NCI-H146 treated with DMSO at 0.1 percent for 48 hours (cell line): ENCODE data around the gene LYZL6.

Experiments
- DNase-seq: peaks from one replicate; lab custom pipeline; 2025; ENCODE audit not compliant: unreplicated experiment; lab: John Stamatoyannopoulos, UW

The LYZL6 gene

DNA sequence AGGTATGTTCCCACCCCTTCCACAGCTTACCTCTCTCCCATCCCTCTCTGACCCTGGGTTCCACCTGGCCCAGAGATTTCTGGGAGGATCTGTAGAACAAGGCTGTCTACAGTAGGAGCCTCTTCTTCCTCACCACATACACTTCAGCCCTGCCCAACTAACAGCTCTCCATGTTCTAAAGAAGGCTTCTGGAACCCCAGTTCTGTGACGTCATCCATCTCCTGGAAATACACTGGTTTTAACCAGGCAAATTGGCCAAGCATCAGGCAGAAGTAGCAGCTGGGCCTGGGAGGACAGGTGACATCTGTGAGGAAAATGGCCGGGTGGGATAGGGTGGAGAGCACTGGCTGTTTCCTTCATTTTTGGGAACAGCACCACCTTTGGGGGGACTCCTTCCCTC lies at the start of gene LYZL6:
TSS of gene LYZL6 (minus strand) at position 177 of the 400 bp plus-strand sequence. CDS start 4,357 bp downstream, outside the sequence.
- DNase-seq: no peak

GRCh38 chr17:35991075-35991474 lies 47.6 kb upstream of the LYZL6 start:
- no peak for DNase-seq

DNA sequence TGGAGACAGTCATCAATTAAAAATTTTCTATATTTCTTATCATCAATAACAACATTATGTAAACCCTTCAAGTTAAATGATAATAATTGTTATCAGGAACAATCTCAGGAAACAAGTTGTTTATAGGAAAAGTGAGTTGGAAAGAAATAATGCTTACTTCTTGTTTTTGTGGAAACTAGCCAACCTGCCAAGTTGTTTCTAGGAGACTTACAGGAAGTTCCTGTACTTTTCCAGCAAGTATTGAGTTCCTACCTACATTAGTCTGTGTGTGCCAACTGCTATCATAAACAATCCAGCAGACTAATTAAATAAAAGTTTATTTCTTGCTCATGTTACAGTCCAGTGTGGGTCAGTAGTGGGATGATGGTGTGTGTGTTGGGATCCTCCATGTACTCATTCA lies 44.7 kb upstream of the LYZL6 start:
- DNase-seq: no peak

DNA sequence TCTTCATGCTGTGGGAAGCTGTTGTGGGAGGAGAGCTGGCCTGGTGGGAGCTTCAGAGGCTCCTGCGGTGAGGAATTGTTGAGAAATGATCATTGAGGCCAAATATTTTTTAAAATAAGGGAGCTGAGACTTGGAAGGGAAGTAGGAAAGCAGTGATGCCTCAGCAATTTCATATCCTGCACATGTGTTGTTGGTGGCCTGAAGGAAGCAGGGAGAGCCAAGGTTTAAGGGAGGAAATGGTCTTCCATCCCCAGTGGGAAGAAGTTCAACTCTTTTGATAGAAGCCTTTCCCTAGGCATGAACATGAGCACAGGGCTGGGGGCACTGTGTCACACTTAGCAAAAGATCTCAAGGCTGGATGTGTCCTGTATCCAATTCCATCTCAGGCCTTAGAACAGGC lies 43.1 kb upstream of the LYZL6 start, which contains the start of gene CCL14:
TSS of gene CCL14 (minus strand) at position 87 of the 400 bp plus-strand sequence. CDS start at position 7, 80 bp downstream.
- DNase-seq: no peak

DNA sequence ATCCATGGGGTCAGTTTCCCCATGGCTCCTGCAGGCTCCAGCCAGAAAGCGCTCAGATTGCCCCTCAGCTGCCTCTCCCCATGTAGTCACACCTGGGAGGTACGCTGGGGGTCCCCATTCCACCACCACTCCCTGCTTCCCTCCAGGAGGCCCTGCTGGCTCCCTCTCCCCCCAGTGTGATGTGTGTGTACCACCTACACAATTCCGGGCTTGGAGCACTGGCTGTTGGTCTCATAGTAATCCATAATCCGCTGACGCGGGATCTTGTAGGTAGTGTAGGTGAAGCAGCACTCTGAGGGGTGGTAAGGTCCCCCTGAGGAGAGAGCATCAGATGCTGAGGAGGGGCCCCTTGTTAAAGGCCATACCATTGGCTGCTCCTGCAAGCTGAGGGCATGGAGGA lies 40.6 kb upstream of the LYZL6 start:
- DNase-seq: no peak

DNA sequence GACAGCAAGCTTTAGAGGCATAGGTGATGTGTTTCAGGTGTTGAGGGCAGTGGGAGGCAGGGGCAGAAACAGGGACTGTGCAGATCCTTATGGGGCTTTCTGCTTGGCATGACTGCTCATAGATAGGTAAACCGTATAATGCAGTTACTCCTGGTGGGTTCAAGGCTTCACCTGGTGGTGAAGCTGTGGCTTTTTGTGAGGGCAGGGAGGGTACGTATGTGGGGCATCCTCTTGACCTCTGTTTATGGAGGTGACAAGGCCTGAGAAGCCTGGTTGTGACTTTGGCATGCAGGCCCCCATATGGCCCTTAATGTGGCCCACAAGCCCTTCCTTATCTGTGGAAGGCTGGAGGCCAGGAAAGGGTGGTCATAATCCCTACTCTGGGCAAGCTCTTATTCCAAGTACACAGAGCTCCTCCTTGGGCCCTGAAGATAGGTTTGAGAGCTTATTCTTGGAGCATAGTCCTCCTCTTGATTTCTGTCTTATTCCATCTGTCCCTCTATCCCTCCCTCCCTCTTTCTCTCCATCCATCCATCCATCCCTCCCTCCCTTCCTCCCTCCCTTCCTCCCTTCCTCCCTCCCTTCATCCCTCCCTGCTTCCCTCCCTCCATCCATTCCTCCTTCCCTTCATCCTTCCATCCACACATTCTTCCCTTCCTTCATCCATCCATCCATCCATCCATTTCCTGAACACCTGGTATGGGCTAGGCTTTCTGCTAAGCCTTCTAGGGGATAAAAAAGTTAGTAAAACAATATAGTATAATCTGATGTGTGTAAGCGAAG lies 39.1 kb upstream of the LYZL6 start:
- no peak for DNase-seq

DNA sequence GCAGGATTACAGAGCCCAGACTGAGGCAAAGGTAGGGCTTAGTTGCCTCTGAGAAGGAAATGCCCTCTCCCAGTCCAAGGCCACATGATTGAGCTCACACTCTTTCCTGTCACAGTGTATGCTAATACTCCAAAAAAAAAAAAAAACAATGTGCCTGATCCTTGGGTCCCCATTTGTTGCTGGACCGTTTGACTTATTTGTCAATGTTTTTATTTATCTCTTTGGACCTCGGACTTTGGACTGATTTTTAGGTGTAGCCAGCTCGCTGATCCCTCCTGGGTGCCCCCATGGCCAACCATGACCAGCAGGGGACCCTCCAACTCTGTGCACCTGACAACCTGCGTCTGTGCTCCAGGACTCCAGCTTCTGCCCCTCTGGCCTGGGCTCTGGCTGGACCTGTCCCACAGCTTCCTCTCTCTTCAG lies 38.4 kb upstream of the LYZL6 start:
- DNase-seq: no peak

- no peak for DNase-seq
Measured at GRCh38 chr17:35981246-35981645, 37.7 kb upstream of the LYZL6 start, which contains the start of gene CCL16. CCL16 (minus strand) TSS chr17:35981497; CDS start chr17:35981420, 77 bp downstream.

DNA sequence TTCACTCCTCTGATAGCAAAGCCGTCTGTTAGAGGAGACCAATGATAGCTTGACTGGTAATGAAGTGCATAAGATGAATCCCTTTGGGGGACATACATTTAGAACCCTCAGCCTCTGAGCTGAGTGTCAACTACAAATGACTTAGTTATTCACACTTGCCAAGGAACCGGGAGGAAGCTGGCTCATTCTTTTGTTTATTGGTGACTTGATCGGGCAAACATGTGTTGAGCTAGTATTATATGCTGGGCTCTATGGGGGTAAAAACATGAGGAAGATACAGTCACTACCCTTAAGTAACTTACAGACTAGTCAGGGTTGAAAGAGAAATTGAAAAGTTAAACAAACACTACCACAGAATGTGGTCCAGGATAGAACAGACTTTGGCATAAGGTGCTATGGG lies 34.8 kb upstream of the LYZL6 start:
- DNase-seq: no peak

GRCh38 chr17:35977509-35977908 lies 34.0 kb upstream of the LYZL6 start:
- no peak for DNase-seq

DNA sequence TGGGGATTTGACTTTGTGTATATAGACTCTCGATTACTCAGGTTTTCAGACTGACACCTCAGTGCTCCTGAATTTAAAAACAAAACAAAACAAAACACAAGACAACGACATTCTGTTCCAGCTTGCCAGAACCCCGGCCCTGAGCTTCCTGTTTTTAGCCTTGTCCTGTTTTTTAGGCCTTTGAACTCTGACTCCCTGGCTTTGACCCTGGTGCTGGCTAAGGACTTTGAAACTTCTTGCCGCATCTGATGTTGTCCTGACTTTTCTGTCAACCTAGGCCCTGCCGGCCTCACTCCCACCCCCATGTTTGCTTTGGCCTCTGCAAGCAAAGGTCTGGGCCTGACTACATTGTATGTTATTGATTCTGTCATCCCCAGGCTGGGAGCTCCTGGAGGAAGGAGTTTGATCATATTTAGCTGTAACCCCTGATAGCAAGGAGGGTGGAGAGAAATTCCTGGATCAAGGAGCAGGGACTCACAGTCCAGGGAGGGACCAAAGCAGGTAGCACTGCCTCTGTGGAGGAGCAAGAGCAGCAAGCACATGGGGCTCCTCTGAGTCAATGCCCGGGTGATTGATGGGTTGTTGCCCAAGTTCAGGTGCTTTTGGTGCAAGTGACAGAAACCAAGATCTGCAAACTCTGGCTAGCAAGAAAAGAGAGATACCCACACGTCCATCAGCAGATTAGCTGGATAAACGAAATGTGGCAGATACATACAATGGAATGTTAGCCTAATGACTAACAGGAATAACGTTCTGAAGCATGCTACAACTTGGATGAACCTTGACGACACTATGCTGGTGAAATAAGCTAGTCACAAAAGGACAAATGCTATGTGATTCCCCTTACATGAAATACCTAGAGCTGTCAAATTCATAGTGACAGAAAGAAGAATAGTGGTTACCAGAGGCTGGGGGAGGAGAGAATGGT lies 30.1 kb upstream of the LYZL6 start:
- no peak for DNase-seq

DNA sequence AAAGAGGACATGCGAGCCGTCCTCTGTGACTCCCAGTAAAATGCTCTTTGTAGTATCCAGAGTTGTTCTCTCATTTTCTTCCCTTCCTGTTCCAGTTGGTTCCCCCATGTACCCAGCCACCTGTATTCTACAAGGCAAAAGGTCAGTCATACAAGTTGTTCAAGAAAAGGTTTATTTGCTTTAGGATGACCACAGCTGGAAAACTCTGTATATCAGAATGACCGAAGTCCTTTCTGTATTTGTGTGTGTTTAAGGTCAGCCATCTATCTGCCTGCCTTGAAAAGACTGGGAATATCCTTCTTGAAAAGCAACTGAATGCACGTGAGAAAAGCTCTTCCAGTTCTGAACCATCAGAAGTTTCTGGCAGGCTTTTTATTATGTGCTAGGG lies 29.4 kb upstream of the LYZL6 start:
- no peak for DNase-seq

- no peak for DNase-seq
Measured at GRCh38 chr17:35972535-35972934, 29.0 kb upstream of the LYZL6 start.

- no peak for DNase-seq
Measured at GRCh38 chr17:35972066-35972465, 28.6 kb upstream of the LYZL6 start.

- DNase-seq: peak; percentile 25
Measured at GRCh38 chr17:35969558-35970380, 26.3 kb upstream of the LYZL6 start.

GRCh38 chr17:35968520-35969054 lies 25.1 kb upstream of the LYZL6 start:
- no peak for DNase-seq

GRCh38 chr17:35965272-35965671 lies 21.8 kb upstream of the LYZL6 start:
- DNase-seq: no peak

DNA sequence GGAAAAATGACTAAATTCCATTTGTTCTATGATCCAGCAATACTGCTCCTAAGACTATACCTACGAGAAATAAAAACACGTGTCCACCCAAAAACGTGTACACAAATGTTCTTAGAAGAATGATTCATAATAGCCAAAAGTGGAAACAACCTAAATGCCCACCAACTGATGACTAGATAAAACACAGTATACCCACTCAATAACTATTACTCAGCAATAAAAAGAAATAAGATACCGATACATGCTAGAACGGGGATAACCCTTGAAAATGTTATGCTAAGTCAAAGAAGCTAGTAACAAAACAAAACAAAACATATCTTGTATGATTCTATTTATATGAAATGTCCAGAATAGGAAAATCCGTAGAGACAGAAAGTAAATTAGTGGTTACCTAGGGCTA lies 20.1 kb upstream of the LYZL6 start:
- no peak for DNase-seq

DNA sequence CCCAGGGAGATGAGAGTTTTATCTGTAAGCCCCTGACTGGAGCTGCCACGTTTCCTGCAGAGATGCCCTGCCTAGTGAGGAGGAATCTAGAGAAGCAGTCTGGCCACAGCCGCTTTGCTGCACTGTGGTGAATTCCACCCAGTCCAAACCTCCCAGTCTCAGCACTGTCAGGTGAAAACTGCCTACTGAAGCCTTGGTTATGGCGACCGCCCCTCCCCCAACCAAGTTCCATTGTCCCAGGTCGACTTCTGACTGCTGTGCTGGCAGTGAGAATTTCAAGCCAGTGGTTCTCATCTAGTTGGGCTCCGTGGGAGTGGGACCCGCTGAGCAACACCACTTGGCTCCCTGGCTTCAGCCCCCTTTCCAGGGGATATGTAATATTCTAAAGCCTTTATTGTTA lies 10.2 kb upstream of the LYZL6 start:
- DNase-seq: no peak

GRCh38 chr17:35949401-35949800 lies 5.9 kb upstream of the LYZL6 start:
- no peak for DNase-seq

DNA sequence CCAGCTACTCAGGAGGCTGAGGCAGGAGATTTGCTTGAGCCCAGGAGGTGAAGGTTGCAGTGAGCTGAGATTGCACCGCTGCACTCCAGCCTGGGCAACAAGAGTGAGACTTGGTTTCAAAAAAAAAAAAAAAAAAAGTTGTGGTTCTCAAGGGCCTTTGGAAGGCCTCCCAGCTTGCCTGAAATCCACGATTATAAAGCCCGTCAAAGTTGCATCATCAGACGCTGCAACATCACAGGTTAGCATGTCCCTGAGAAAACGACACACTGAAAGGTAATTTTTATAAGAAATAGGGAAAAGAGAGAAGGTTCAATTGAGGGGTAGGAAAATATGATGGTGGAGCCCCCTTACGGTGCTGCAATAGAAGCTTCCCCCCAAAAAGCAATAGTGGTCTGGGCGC lies 4.6 kb upstream of the LYZL6 start:
- DNase-seq: no peak
